Measurements from ENCODE around the gene ACOD1. TPM values are rescaled to one million over a fixed set of nuclear protein-coding genes. Genes with fewer than 3 reads are reported as not detected.

ACOD1 gene
- total RNA-seq, 2 experiments from 2014 or later, result not detected

DNA sequence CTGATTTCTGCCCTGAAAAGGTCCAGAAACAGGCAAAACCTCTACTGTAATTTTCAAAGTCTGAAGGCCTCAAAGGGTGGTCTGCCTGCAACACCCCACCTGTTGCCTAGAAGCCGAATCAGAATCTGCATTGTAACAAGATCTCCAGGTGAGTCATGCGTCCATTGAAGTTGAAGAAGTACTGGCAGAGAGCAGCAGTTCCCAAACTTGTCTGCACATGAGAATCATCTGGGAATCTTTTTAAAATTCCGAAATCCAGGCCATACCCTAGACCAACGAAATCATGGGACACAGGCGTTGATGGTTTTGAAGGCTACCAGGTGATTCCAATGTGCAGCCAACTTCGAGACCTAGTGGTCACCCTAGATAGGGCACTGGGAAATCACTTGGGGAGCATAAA is 27.6 kb downstream of the ACOD1 start:
- intact Hi-C loops (cut with micrococcal nuclease), result no loop called here
- no peak for DNase-seq
- H3K4me3 Mint-ChIP-seq, result no peak overlapping the region
- no peak overlapping the region for H3K27ac Mint-ChIP-seq
- H3K27me3 Mint-ChIP-seq, result peaks cover 21% of the 10 kb centered on the region
- CTCF ChIA-PET, result interaction anchor here (0.7 kb wide), 1 partner anchor 1688 kb away, joined by 3 read pairs; no protein-coding TSS in a partner anchor
- no peaks in the 10 kb centered on the region for H3K9me3 Mint-ChIP-seq
- H3K4me1 Mint-ChIP-seq (ENCODE audit: low read depth), result peaks cover 9% of the 10 kb centered on the region
- POLR2A ChIA-PET, result no interaction called here
- no peaks in the 10 kb centered on the region for H3K36me3 Mint-ChIP-seq

DNA sequence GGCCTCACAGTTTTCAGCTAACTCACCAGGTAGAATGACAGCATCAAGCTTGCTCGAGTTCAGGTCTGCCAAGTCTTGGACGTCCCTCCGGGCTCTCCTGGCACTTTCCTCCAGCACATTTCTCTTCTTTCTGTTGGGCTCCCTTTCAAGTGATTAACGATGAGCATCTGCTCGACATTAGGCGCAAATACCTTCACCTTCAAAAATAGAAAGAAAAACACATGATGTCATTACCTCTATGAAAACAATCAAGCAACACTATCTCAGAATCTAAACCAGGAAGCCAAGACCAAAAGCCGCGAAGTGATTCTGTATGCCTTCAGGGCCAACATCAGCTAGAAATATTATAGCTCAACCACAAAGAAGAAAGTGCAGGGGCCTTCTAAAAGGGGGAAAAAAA is 28.2 kb downstream of the ACOD1 start:
- Mint-ChIP-seq H3K27ac (no peak overlapping the region), H3K9me3 (no peaks in the 10 kb centered on the region), H3K4me1 (ENCODE audit: low read depth) (peaks cover 9% of the 10 kb centered on the region), H3K36me3 (no peaks in the 10 kb centered on the region), H3K27me3 (peaks cover 26% of the 10 kb centered on the region), H3K4me3 (no peak overlapping the region)
- no peak for DNase-seq
- POLR2A ChIA-PET, result no interaction called here
- CTCF ChIA-PET, result interaction anchor here (0.7 kb wide), 1 partner anchor 25 kb away, joined by 3 read pairs; no protein-coding TSS in a partner anchor
- intact Hi-C loops (cut with micrococcal nuclease), result no loop called here

DNA sequence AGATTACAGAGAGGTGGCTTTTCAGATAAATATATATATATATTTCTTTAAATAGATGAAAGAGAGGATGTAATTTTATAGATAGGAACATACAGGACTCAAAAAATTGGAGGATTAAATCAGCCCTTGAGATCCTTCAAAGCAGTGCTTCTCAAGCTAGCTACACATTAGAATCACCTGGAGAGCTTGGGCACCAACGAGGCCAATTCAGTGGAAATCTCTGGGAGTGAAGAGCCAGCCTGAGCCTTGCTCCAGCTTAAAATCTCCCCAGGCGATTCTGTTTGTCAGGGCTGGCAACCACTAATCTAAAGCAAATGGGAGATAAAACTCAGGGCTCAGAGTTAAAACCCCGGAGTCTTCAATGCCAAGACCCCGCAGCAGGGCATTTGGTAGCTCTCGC is 28.6 kb downstream of the ACOD1 start:
- intact Hi-C loops (cut with micrococcal nuclease), result no loop called here
- H3K27me3 Mint-ChIP-seq, result peaks cover 28% of the 10 kb centered on the region
- POLR2A ChIA-PET, result no interaction called here
- CTCF ChIA-PET, result interaction anchor here (0.7 to 0.8 kb wide), 2 partner anchors 21 to 25 kb away, joined by 3 read pairs; no protein-coding TSS in a partner anchor
- H3K36me3 Mint-ChIP-seq, result no peaks in the 10 kb centered on the region
- no peak for DNase-seq
- H3K9me3 Mint-ChIP-seq, result no peaks in the 10 kb centered on the region
- H3K4me3 Mint-ChIP-seq, result no peak overlapping the region
- peaks cover 9% of the 10 kb centered on the region for H3K4me1 Mint-ChIP-seq (ENCODE audit: low read depth)
- no peak overlapping the region for H3K27ac Mint-ChIP-seq

DNA sequence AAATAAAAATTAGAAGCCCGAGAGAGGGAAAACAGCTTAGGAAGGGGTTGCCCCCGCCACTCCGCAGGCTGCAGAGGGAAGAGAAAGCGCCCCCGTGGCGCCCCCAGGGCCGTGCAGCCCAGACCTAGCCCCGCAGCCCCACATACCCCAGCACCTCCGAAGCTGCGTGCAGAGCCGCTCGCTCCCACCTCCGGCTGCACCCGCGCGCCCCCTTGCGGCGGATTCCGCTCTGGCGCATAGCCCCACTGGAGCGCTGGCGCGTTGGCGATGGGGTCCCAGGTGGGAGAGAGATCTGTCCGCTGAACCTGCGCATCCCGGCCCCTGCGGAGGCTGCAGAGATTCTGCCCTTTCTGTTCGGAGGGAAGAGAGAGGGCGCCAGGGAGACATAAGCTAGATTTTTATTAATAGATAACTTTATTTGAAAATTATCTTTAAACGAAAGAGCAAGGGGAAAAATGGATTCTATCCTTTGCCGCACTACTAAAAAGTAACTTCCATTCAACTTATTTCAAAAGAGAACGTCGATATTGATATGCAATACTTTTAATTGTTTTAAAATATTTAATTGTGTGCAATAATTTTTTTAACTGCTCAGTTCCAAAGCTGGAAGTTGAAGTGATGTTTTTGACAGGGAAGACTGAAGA is 31.9 kb downstream of the ACOD1 start:
- CTCF ChIA-PET, result interaction anchor here (0.6 to 2.6 kb wide), 28 partner anchors 9 to 1219 kb away, joined by 3 to 17 read pairs (median 4); partner anchors contain the start of gene CLN5
- peaks cover 6% of the 10 kb centered on the region for H3K4me1 Mint-ChIP-seq (ENCODE audit: low read depth)
- POLR2A ChIA-PET, result interaction anchor here (0.6 to 1.2 kb wide), 3 partner anchors 9 to 355 kb away, joined by 3 to 4 read pairs (median 3); partner anchors contain the start of gene CLN5
- no peak overlapping the region for H3K27ac Mint-ChIP-seq
- H3K4me3 Mint-ChIP-seq, result no peak overlapping the region
- no peaks in the 10 kb centered on the region for H3K36me3 Mint-ChIP-seq
- peak; percentile 88 for DNase-seq
- intact Hi-C loops (cut with micrococcal nuclease), result loop anchor here (2.0 kb wide), 1 partner anchor 157 kb away; no protein-coding TSS in a partner anchor
- H3K27me3 Mint-ChIP-seq, result peaks cover 17% of the 10 kb centered on the region
- H3K9me3 Mint-ChIP-seq, result no peaks in the 10 kb centered on the region

DNA sequence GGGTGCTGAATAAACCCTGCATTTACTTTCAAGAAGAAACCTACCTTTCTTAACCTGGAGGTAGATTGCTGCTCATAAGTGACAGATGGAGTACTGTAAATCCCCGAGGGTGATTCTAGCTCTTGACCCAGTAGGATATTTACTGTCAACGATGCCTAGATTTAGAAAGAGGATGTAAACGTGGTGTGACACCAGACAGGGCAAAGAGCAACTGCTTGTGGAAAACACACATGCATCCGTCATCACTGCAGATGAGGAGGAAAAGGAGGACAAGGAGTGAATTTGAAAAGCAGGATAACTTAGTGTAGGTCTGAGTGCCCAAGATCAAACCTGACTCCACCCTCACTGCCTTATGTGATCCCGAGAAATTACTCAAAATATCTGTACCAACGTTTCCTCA is 33.8 kb downstream of the ACOD1 start:
- no peak overlapping the region for H3K4me3 Mint-ChIP-seq
- intact Hi-C loops (cut with micrococcal nuclease), result loop anchor here (2.0 kb wide), 1 partner anchor 1107 kb away; no protein-coding TSS in a partner anchor
- H3K4me1 Mint-ChIP-seq (ENCODE audit: low read depth), result peaks cover 4% of the 10 kb centered on the region
- ChIA-PET POLR2A (no interaction called here), CTCF (interaction anchor here (1.4 to 2.6 kb wide), 2 partner anchors 46 to 78 kb away, joined by 4 to 6 read pairs; no protein-coding TSS in a partner anchor)
- H3K36me3 Mint-ChIP-seq, result no peaks in the 10 kb centered on the region
- no peak overlapping the region for H3K27ac Mint-ChIP-seq
- H3K27me3 Mint-ChIP-seq, result peaks cover 22% of the 10 kb centered on the region
- no peaks in the 10 kb centered on the region for H3K9me3 Mint-ChIP-seq
- DNase-seq, result no peak

- no peak for DNase-seq
- intact Hi-C loops (cut with micrococcal nuclease), result loop anchor here (2.0 kb wide), 1 partner anchor 1109 kb away; no protein-coding TSS in a partner anchor
- Mint-ChIP-seq H3K4me3 (no peak overlapping the region), H3K27ac (no peak overlapping the region), H3K27me3 (peaks cover 23% of the 10 kb centered on the region), H3K9me3 (no peaks in the 10 kb centered on the region), H3K36me3 (no peaks in the 10 kb centered on the region), H3K4me1 (ENCODE audit: low read depth) (peaks cover 4% of the 10 kb centered on the region)
- CTCF ChIA-PET, result no interaction called here
- POLR2A ChIA-PET, result no interaction called here
Measured at GRCh38 chr13:76983676-76984075, 35.4 kb downstream of the ACOD1 start.

DNA sequence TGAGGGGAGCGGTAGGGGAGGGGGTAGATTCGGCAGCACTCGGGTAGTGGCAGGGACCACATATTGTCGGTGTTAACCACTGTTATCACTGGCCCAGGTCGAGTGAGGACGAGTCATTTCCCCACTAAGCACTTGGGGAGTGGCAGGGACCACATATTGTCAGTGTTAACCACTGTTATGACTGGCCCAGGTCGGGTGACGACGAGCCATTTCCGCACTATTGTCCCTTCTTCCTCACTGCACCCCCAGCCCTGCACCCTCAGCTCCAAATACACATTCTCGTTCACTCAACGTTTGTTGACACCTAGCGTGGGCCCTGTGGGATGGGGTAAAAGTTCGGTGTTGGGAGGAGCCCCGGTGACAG is 43.1 kb downstream of the ACOD1 start:
- POLR2A ChIA-PET, result interaction anchor here (0.6 to 5.5 kb wide), 9 partner anchors 10 to 438 kb away, joined by 3 to 54 read pairs (median 4); partner anchors contain the start of genes FBXL3 and MYCBP2
- CTCF ChIA-PET, result interaction anchor here (0.6 to 2.7 kb wide), 6 partner anchors 10 to 106 kb away, joined by 3 to 21 read pairs (median 4); no protein-coding TSS in a partner anchor
- DNase-seq, result peak; percentile 90

GRCh38 chr13:76991796-76992547 is 43.7 kb downstream of the ACOD1 start, which contains the start of gene CLN5:
Gene CLN5 (plus strand): TSS chr13:76992081. CDS start chr13:76992099, 18 bp downstream.
- intact Hi-C loops (cut with micrococcal nuclease), result loop anchor here (1.0 to 10.0 kb wide), 8 partner anchors 10 to 703 kb away; partner anchors contain the start of genes FBXL3, KCTD12, MYCBP2 and SLAIN1
- DNase-seq, result peak; percentile 97
- Mint-ChIP-seq H3K9me3 (no peaks in the 10 kb centered on the region), H3K27me3 (peaks cover 1% of the 10 kb centered on the region), H3K36me3 (peaks cover 19% of the 10 kb centered on the region), H3K4me1 (ENCODE audit: low read depth) (peaks cover 41% of the 10 kb centered on the region), H3K4me3 (peak within 1 kb of the TSS; percentile 94), H3K27ac (peak within 1 kb of the TSS; percentile 99)
- CTCF ChIA-PET, result interaction anchor here (0.6 to 2.7 kb wide), 7 partner anchors 10 to 33 kb away, joined by 3 to 21 read pairs (median 5); no protein-coding TSS in a partner anchor
- POLR2A ChIA-PET, result interaction anchor here (0.6 to 5.5 kb wide), 11 partner anchors 10 to 438 kb away, joined by 3 to 54 read pairs (median 5); partner anchors contain the start of genes FBXL3, KCTD12 and MYCBP2

More for the DNA sequence above, 43.1 kb downstream of the ACOD1 start:
- H3K4me3 Mint-ChIP-seq, result peak overlapping the region; percentile 94
- no peaks in the 10 kb centered on the region for H3K9me3 Mint-ChIP-seq
- H3K27me3 Mint-ChIP-seq, result peaks cover 2% of the 10 kb centered on the region
- H3K36me3 Mint-ChIP-seq, result peaks cover 14% of the 10 kb centered on the region
- peaks cover 42% of the 10 kb centered on the region for H3K4me1 Mint-ChIP-seq (ENCODE audit: low read depth)
- intact Hi-C loops (cut with micrococcal nuclease), result loop anchor here (1.0 to 10.0 kb wide), 5 partner anchors 18 to 703 kb away; partner anchors contain the start of genes MYCBP2 and SLAIN1
- H3K27ac Mint-ChIP-seq, result peak overlapping the region; percentile 99

- Mint-ChIP-seq H3K36me3 (peaks cover 22% of the 10 kb centered on the region), H3K27ac (peak overlapping the region; percentile 99), H3K4me3 (peak overlapping the region; percentile 94), H3K4me1 (ENCODE audit: low read depth) (peaks cover 41% of the 10 kb centered on the region), H3K9me3 (no peaks in the 10 kb centered on the region), H3K27me3 (no peaks in the 10 kb centered on the region)
- intact Hi-C loops (cut with micrococcal nuclease), result loop anchor here (1.0 to 10.0 kb wide), 4 partner anchors 10 to 702 kb away; partner anchors contain the start of genes FBXL3, KCTD12 and SLAIN1
- CTCF ChIA-PET, result interaction anchor here (0.6 to 2.7 kb wide), 5 partner anchors 8 to 570 kb away, joined by 3 to 21 read pairs (median 4); no protein-coding TSS in a partner anchor
- DNase-seq, result peak; percentile 35
- POLR2A ChIA-PET, result interaction anchor here (0.8 to 5.5 kb wide), 7 partner anchors 9 to 397 kb away, joined by 3 to 54 read pairs (median 5); partner anchors contain the start of genes FBXL3 and KCTD12
Measured at GRCh38 chr13:76992548-76993001, 44.3 kb downstream of the ACOD1 start.

- peak; percentile 18 for DNase-seq
- no peaks in the 10 kb centered on the region for H3K27me3 Mint-ChIP-seq
- peaks cover 25% of the 10 kb centered on the region for H3K36me3 Mint-ChIP-seq
- intact Hi-C loops (cut with micrococcal nuclease), result loop anchor here (10.0 kb wide), 1 partner anchor 702 kb away; the partner anchor contains the start of gene SLAIN1
- H3K9me3 Mint-ChIP-seq, result no peaks in the 10 kb centered on the region
- peaks cover 41% of the 10 kb centered on the region for H3K4me1 Mint-ChIP-seq (ENCODE audit: low read depth)
- peak overlapping the region; percentile 94 for H3K4me3 Mint-ChIP-seq
- ChIA-PET POLR2A (interaction anchor here (0.8 to 5.5 kb wide), 7 partner anchors 9 to 396 kb away, joined by 3 to 54 read pairs (median 5); partner anchors contain the start of genes FBXL3 and KCTD12), CTCF (interaction anchor here (0.6 to 2.7 kb wide), 5 partner anchors 9 to 569 kb away, joined by 3 to 21 read pairs (median 4); no protein-coding TSS in a partner anchor)
- peak overlapping the region; percentile 99 for H3K27ac Mint-ChIP-seq
Measured at GRCh38 chr13:76993021-76993420, 44.7 kb downstream of the ACOD1 start.

DNA sequence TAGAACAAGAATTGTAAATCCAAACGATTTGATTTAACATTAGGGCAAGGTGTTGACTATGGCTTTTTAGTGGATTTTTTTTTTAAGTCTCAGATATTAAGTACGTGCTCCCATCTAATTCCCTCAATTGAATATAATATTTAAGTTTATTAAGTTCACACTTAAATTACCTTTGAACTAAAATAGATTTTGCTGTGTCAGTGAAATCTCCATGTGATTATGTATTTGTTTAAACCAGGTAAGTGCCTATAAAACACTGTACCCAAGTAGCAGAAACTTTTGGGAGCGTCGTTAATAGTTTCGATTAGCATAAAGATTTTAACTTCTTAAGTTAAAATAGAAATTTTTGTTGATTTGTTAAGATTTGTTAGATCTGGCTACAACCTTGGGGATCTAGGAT is 45.2 kb downstream of the ACOD1 start:
- H3K27me3 Mint-ChIP-seq, result no peaks in the 10 kb centered on the region
- H3K36me3 Mint-ChIP-seq, result peaks cover 29% of the 10 kb centered on the region
- H3K4me1 Mint-ChIP-seq (ENCODE audit: low read depth), result peaks cover 41% of the 10 kb centered on the region
- CTCF ChIA-PET, result interaction anchor here (1.4 to 2.7 kb wide), 3 partner anchors 8 to 23 kb away, joined by 4 to 21 read pairs (median 6); no protein-coding TSS in a partner anchor
- POLR2A ChIA-PET, result interaction anchor here (1.0 to 5.5 kb wide), 5 partner anchors 8 to 108 kb away, joined by 4 to 54 read pairs (median 8); partner anchors contain the start of genes FBXL3 and KCTD12
- H3K9me3 Mint-ChIP-seq, result no peaks in the 10 kb centered on the region
- no peak for DNase-seq
- peak overlapping the region; percentile 94 for H3K4me3 Mint-ChIP-seq
- intact Hi-C loops (cut with micrococcal nuclease), result loop anchor here (10.0 kb wide), 1 partner anchor 701 kb away; the partner anchor contains the start of gene SLAIN1
- peak overlapping the region; percentile 99 for H3K27ac Mint-ChIP-seq
